CD1c-positive myeloid dendritic cell (primary cell): Measurements from ENCODE around the gene NADSYN1.

Experiments used
- DNase-seq: peaks from one replicate; pipeline ENCODE4 v3.0.0-alpha.2; 2016; ENCODE audit errors: extremely low spot score

Gene NADSYN1

GRCh38 chr11:71548716-71549151, 95.7 kb downstream of the NADSYN1 start:
- DNase-seq, result no peak
